ENCODE results near the gene CYB5B. TPM values are rescaled to one million over a fixed set of nuclear protein-coding genes. Genes with fewer than 3 reads are reported as not detected.
A peak's percentile ranks its signal among the peaks of the same experiment; 100 is the strongest.

CYB5B gene
- total and polyA plus RNA-seq, 4 donors: 61.8 to 105 (median 97.6) TPM

- H3K36me3 ChIP-seq (ENCODE audit: control insufficient read depth, insufficient read depth, low read length): no peaks in the 10 kb centered on the region
These were observed 55.4 kb downstream of the CYB5B start for GRCh38 chr16:69479775-69480174.

GRCh38 chr16:69481901-69482341, 57.5 kb downstream of the CYB5B start:
- peak overlapping the region; percentile 60 for H3K27ac ChIP-seq (ENCODE audit: low read depth, low read length)
- WGBS (ENCODE audit: insufficient coverage): 58% methylated on average over 12 of the region's 12 CpGs

More at GRCh38 chr16:69479775-69480174, 55.4 kb downstream of the CYB5B start:
- no peak overlapping the region for H3K4me3 ChIP-seq (ENCODE audit: low read depth, low read length)
- peaks cover 11% of the 10 kb centered on the region for H3K4me1 ChIP-seq (ENCODE audit: control insufficient read depth, insufficient read depth, low read length)
- H3K9me3 ChIP-seq (ENCODE audit: control insufficient read depth, insufficient read depth, low read length): no peaks in the 10 kb centered on the region
- no peaks in the 10 kb centered on the region for H3K27me3 ChIP-seq (ENCODE audit: control insufficient read depth, insufficient read depth, low read length)
- no peak for DNase-seq (ENCODE audit: low read depth in 4 of 6, low spot score in 6 of 6)
- WGBS (ENCODE audit: insufficient coverage): no CpG with 5 or more reads among the region's 3 CpGs
- H3K27ac ChIP-seq (ENCODE audit: low read depth, low read length): no peak overlapping the region

GRCh38 chr16:69482410-69482991, 58.1 kb downstream of the CYB5B start:
- peaks cover 11% of the 10 kb centered on the region for H3K4me1 ChIP-seq (ENCODE audit: control insufficient read depth, insufficient read depth, low read length)
- peak overlapping the region; percentile 60 for H3K27ac ChIP-seq (ENCODE audit: low read depth, low read length)
- WGBS (ENCODE audit: insufficient coverage): 66% methylated on average over 6 of the region's 10 CpGs
- no peaks in the 10 kb centered on the region for H3K27me3 ChIP-seq (ENCODE audit: control insufficient read depth, insufficient read depth, low read length)
- H3K9me3 ChIP-seq (ENCODE audit: control insufficient read depth, insufficient read depth, low read length): no peaks in the 10 kb centered on the region
- peak in 3 of 6 donors; percentile 15 to 71 (median 47) for DNase-seq (ENCODE audit: low read depth in 4 of 6, low spot score in 6 of 6)
- no peak overlapping the region for H3K4me3 ChIP-seq (ENCODE audit: low read depth, low read length)
- no peaks in the 10 kb centered on the region for H3K36me3 ChIP-seq (ENCODE audit: control insufficient read depth, insufficient read depth, low read length)

More at GRCh38 chr16:69481901-69482341, 57.5 kb downstream of the CYB5B start:
- H3K4me3 ChIP-seq (ENCODE audit: low read depth, low read length): no peak overlapping the region
- peaks cover 11% of the 10 kb centered on the region for H3K4me1 ChIP-seq (ENCODE audit: control insufficient read depth, insufficient read depth, low read length)
- no peaks in the 10 kb centered on the region for H3K27me3 ChIP-seq (ENCODE audit: control insufficient read depth, insufficient read depth, low read length)
- no peaks in the 10 kb centered on the region for H3K9me3 ChIP-seq (ENCODE audit: control insufficient read depth, insufficient read depth, low read length)
- DNase-seq (ENCODE audit: low read depth in 4 of 6, low spot score in 6 of 6): peak in 3 of 6 donors; percentile 12 to 71 (median 13)
- H3K36me3 ChIP-seq (ENCODE audit: control insufficient read depth, insufficient read depth, low read length): no peaks in the 10 kb centered on the region

- no peak for DNase-seq (ENCODE audit: low read depth in 4 of 6, low spot score in 6 of 6)
- WGBS (ENCODE audit: insufficient coverage): 75% methylated on average over 4 of the region's 5 CpGs
- H3K9me3 ChIP-seq (ENCODE audit: control insufficient read depth, insufficient read depth, low read length): no peaks in the 10 kb centered on the region
- H3K27me3 ChIP-seq (ENCODE audit: control insufficient read depth, insufficient read depth, low read length): no peaks in the 10 kb centered on the region
- no peak overlapping the region for H3K4me3 ChIP-seq (ENCODE audit: low read depth, low read length)
- peaks cover 11% of the 10 kb centered on the region for H3K4me1 ChIP-seq (ENCODE audit: control insufficient read depth, insufficient read depth, low read length)
- H3K27ac ChIP-seq (ENCODE audit: low read depth, low read length): no peak overlapping the region
- H3K36me3 ChIP-seq (ENCODE audit: control insufficient read depth, insufficient read depth, low read length): no peaks in the 10 kb centered on the region
These were observed 59.2 kb downstream of the CYB5B start for GRCh38 chr16:69483611-69484010.

GRCh38 chr16:69485361-69485760, 60.9 kb downstream of the CYB5B start:
- H3K9me3 ChIP-seq (ENCODE audit: control insufficient read depth, insufficient read depth, low read length): no peaks in the 10 kb centered on the region
- no peaks in the 10 kb centered on the region for H3K36me3 ChIP-seq (ENCODE audit: control insufficient read depth, insufficient read depth, low read length)
- no CpG with 5 or more reads among the region's 2 CpGs for WGBS (ENCODE audit: insufficient coverage)
- H3K4me3 ChIP-seq (ENCODE audit: low read depth, low read length): no peak overlapping the region
- no peak overlapping the region for H3K27ac ChIP-seq (ENCODE audit: low read depth, low read length)
- no peaks in the 10 kb centered on the region for H3K27me3 ChIP-seq (ENCODE audit: control insufficient read depth, insufficient read depth, low read length)
- no peak for DNase-seq (ENCODE audit: low read depth in 4 of 6, low spot score in 6 of 6)
- H3K4me1 ChIP-seq (ENCODE audit: control insufficient read depth, insufficient read depth, low read length): peaks cover 11% of the 10 kb centered on the region

- Histone ChIP-seq H3K9me3 (ENCODE audit: control insufficient read depth, insufficient read depth, low read length) (no peaks in the 10 kb centered on the region), H3K4me1 (ENCODE audit: control insufficient read depth, insufficient read depth, low read length) (peaks cover 11% of the 10 kb centered on the region), H3K27ac (ENCODE audit: low read depth, low read length) (no peak overlapping the region), H3K4me3 (ENCODE audit: low read depth, low read length) (no peak overlapping the region), H3K36me3 (ENCODE audit: control insufficient read depth, insufficient read depth, low read length) (no peaks in the 10 kb centered on the region), H3K27me3 (ENCODE audit: control insufficient read depth, insufficient read depth, low read length) (no peaks in the 10 kb centered on the region)
- DNase-seq (ENCODE audit: low read depth in 4 of 6, low spot score in 6 of 6): no peak
- 82% methylated on average over 5 of the region's 6 CpGs for WGBS (ENCODE audit: insufficient coverage)
These were observed 61.4 kb downstream of the CYB5B start for GRCh38 chr16:69485816-69486215.

GRCh38 chr16:69486272-69486671, 61.9 kb downstream of the CYB5B start:
- DNase-seq (ENCODE audit: low read depth in 4 of 6, low spot score in 6 of 6): no peak
- Histone ChIP-seq H3K9me3 (ENCODE audit: control insufficient read depth, insufficient read depth, low read length) (no peaks in the 10 kb centered on the region), H3K27ac (ENCODE audit: low read depth, low read length) (no peak overlapping the region), H3K27me3 (ENCODE audit: control insufficient read depth, insufficient read depth, low read length) (no peaks in the 10 kb centered on the region), H3K36me3 (ENCODE audit: control insufficient read depth, insufficient read depth, low read length) (no peaks in the 10 kb centered on the region), H3K4me1 (ENCODE audit: control insufficient read depth, insufficient read depth, low read length) (peaks cover 11% of the 10 kb centered on the region), H3K4me3 (ENCODE audit: low read depth, low read length) (no peak overlapping the region)
- WGBS (ENCODE audit: insufficient coverage): 94% methylated on average over 2 of the region's 5 CpGs

GRCh38 chr16:69486724-69487123, 62.3 kb downstream of the CYB5B start:
- Histone ChIP-seq H3K36me3 (ENCODE audit: control insufficient read depth, insufficient read depth, low read length) (no peaks in the 10 kb centered on the region), H3K4me3 (ENCODE audit: low read depth, low read length) (no peak overlapping the region), H3K4me1 (ENCODE audit: control insufficient read depth, insufficient read depth, low read length) (peaks cover 10% of the 10 kb centered on the region), H3K27ac (ENCODE audit: low read depth, low read length) (no peak overlapping the region), H3K9me3 (ENCODE audit: control insufficient read depth, insufficient read depth, low read length) (no peaks in the 10 kb centered on the region), H3K27me3 (ENCODE audit: control insufficient read depth, insufficient read depth, low read length) (no peaks in the 10 kb centered on the region)
- DNase-seq (ENCODE audit: low read depth in 4 of 6, low spot score in 6 of 6): no peak
- 86% methylated on average over 10 of the region's 11 CpGs for WGBS (ENCODE audit: insufficient coverage)

GRCh38 chr16:69490707-69491324, 66.4 kb downstream of the CYB5B start:
- DNase-seq (ENCODE audit: low read depth in 4 of 6, low spot score in 6 of 6): no peak
- Histone ChIP-seq H3K36me3 (ENCODE audit: control insufficient read depth, insufficient read depth, low read length) (no peaks in the 10 kb centered on the region), H3K4me3 (ENCODE audit: low read depth, low read length) (no peak overlapping the region), H3K27me3 (ENCODE audit: control insufficient read depth, insufficient read depth, low read length) (no peaks in the 10 kb centered on the region), H3K4me1 (ENCODE audit: control insufficient read depth, insufficient read depth, low read length) (no peaks in the 10 kb centered on the region), H3K27ac (ENCODE audit: low read depth, low read length) (no peak overlapping the region), H3K9me3 (ENCODE audit: control insufficient read depth, insufficient read depth, low read length) (no peaks in the 10 kb centered on the region)
- 94% methylated on average over 2 of the region's 9 CpGs for WGBS (ENCODE audit: insufficient coverage)

GRCh38 chr16:69494991-69495392, 70.6 kb downstream of the CYB5B start:
- Histone ChIP-seq H3K36me3 (ENCODE audit: control insufficient read depth, insufficient read depth, low read length) (no peaks in the 10 kb centered on the region), H3K4me1 (ENCODE audit: control insufficient read depth, insufficient read depth, low read length) (no peaks in the 10 kb centered on the region), H3K27me3 (ENCODE audit: control insufficient read depth, insufficient read depth, low read length) (no peaks in the 10 kb centered on the region), H3K27ac (ENCODE audit: low read depth, low read length) (no peak overlapping the region), H3K9me3 (ENCODE audit: control insufficient read depth, insufficient read depth, low read length) (no peaks in the 10 kb centered on the region), H3K4me3 (ENCODE audit: low read depth, low read length) (no peak overlapping the region)
- DNase-seq (ENCODE audit: low read depth in 4 of 6, low spot score in 6 of 6): no peak
- WGBS (ENCODE audit: insufficient coverage): 78% methylated on average over 4 of the region's 4 CpGs
